ENCODE results near the gene GNA15. TPM values are rescaled to one million over a fixed set of nuclear protein-coding genes. Genes with fewer than 3 reads are reported as not detected.

The GNA15 gene
- total RNA-seq, 4 donors from 2014 or later, result 3.8 to 22.5 (median 7.8) TPM

DNA sequence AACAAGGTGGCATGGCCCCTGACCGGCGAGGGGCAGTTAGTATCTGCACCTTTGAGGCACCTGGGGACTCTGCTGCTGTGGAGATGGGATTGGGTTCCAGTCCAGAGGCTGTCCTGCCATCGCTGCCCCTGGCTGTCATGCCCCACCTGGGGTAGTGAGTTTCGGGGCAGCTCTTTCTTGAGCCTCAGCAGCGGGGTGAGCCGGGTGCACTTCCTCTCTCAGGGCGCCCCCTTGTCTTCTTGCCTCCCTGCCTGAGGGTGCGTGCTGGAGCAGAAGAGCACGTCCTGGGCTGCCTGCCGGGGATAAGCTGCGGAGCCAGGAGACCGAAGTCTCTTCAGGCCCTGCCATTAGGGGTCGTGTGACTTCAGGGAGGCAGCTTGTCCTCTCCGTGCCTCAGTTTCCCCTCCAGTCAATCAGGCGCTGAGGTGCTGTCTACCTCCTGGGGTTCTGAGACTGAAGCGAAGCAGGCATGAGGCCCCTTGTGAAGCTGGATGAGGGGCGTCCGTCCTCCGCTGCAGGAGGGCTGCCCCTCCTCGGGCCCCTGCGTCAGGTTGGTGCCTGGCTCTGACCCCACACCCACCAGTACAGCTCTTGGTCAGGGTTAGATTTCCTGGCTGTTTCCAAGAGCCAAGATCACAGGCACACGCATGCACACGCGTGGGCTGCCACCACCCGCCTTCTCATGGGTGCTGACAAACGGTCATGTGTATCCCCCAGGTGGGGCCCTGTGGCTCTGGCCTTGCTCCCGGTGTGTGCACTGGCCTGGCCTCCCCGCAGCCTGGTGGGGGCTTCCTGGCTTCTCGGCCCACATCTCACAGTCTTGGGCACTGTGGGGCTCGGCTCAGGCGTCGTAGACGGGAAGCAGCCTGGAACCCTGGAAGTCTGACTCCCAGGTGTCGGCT is 33.3 kb upstream of the GNA15 start:
- Histone ChIP-seq H3K4me1 (peaks cover 0 to 98% (median 49%) of the 10 kb centered on the region in 4 donors), H3K27ac (no peak overlapping the region)

GRCh38 chr19:3104708-3104983 is 31.2 kb upstream of the GNA15 start:
- TF ChIP-seq EP300 (IDR thresholded peaks at IDR 0.05) (no peak), POLR2A (IDR thresholded peaks at IDR 0.05) (no peak), CTCF (IDR thresholded peaks at IDR 0.05) (no peak)
- Histone ChIP-seq H3K36me3 (peaks cover 0 to under 1% (median 0%) of the 10 kb centered on the region in 3 donors), H3K27me3 (no peaks in the 10 kb centered on the region), H3K4me3 (no peak overlapping the region), H3K4me1 (peaks cover 0 to 90% (median 31%) of the 10 kb centered on the region in 4 donors), H3K9me3 (no peaks in the 10 kb centered on the region), H3K27ac (peak overlapping the region in 1 of 4 donors; percentile 62)
- WGBS, 2 donors, result 62 to 73% methylated on average over 8 to 9 of the region's 10 CpGs
- DNase-seq (ENCODE audit: low spot score in 2 of 2), result no peak

More for the DNA sequence above, 33.3 kb upstream of the GNA15 start:
- no peaks in the 10 kb centered on the region for H3K9me3 ChIP-seq
- TF ChIP-seq EP300 (IDR thresholded peaks at IDR 0.05) (no peak), CTCF (IDR thresholded peaks at IDR 0.05) (no peak), POLR2A (IDR thresholded peaks at IDR 0.05) (no peak)
- 83 to 89% methylated on average over 24 to 33 of the region's 34 CpGs for WGBS, 2 donors
- H3K27me3 ChIP-seq, result no peaks in the 10 kb centered on the region
- H3K4me3 ChIP-seq, result no peak overlapping the region
- no peaks in the 10 kb centered on the region for H3K36me3 ChIP-seq
- no peak for DNase-seq (ENCODE audit: low spot score in 2 of 2)

- no peak for DNase-seq (ENCODE audit: low spot score in 2 of 2)
- H3K27ac ChIP-seq, result peak overlapping the region in 1 of 4 donors; percentile 13
- H3K4me1 ChIP-seq, result peaks cover 0 to 78% (median 25%) of the 10 kb centered on the region in 4 donors
- H3K36me3 ChIP-seq, result peaks cover 0 to 13% (median 0%) of the 10 kb centered on the region in 3 donors
- 77 to 79% methylated on average over 16 to 32 of the region's 33 CpGs for WGBS, 2 donors
- no peak overlapping the region for H3K4me3 ChIP-seq
- H3K9me3 ChIP-seq, result no peaks in the 10 kb centered on the region
- no peaks in the 10 kb centered on the region for H3K27me3 ChIP-seq
- no peak for TF ChIP-seq CTCF (IDR thresholded peaks at IDR 0.05)
- TF ChIP-seq POLR2A (IDR thresholded peaks at IDR 0.05), result no peak
- no peak for TF ChIP-seq EP300 (IDR thresholded peaks at IDR 0.05)
These were observed 30.0 kb upstream of the GNA15 start for GRCh38 chr19:3105641-3106508.

GRCh38 chr19:3106509-3107141 is 29.2 kb upstream of the GNA15 start:
- Histone ChIP-seq H3K4me3 (no peak overlapping the region), H3K9me3 (no peaks in the 10 kb centered on the region), H3K27ac (peak overlapping the region in 1 of 4 donors; percentile 13), H3K4me1 (peaks cover 0 to 70% (median 23%) of the 10 kb centered on the region in 4 donors), H3K27me3 (no peaks in the 10 kb centered on the region), H3K36me3 (peaks cover 0 to 21% (median 0%) of the 10 kb centered on the region in 3 donors)
- 89 to 95% methylated on average over 16 to 17 of the region's 17 CpGs for WGBS, 2 donors
- DNase-seq (ENCODE audit: low spot score in 2 of 2), result no peak
- no peak for TF ChIP-seq EP300 (IDR thresholded peaks at IDR 0.05)
- TF ChIP-seq POLR2A (IDR thresholded peaks at IDR 0.05), result no peak
- TF ChIP-seq CTCF (IDR thresholded peaks at IDR 0.05), result no peak

All from tibial nerve (tissue), 4 donors.